T-helper 17 cell (primary cell): ENCODE measurements around the gene SNPH. TPM values are rescaled to one million over a fixed set of nuclear protein-coding genes. Genes with fewer than 3 reads are reported as not detected.

Experiments used
- ATAC-seq: fragments of 150-1000 bp; cut with Tn5 transposase; 2 replicates; pipeline ENCODE4 v1.10.0; 2021; ENCODE audit warnings: mild to moderate bottlenecking, moderate library complexity
- DNase-seq, 3 donors: peaks; one replicate each; pipeline versions ENCODE4 v3.0.0 to v3.0.0-alpha.2; 2020 to 2021
- H3K9me3 ChIP-seq: one replicate; pipeline ENCODE4 v1.7.0; 2013; ENCODE audit warnings: low read length, mild to moderate bottlenecking; ENCODE audit not compliant: control insufficient read depth, poor library complexity, severe bottlenecking
- H3K27ac Mint-ChIP-seq: one replicate; pipeline ENCODE4 v1.8.0; 2022; ENCODE audit warnings: mild to moderate bottlenecking, moderate library complexity, mixed read lengths
- H3K27me3 Mint-ChIP-seq: one replicate; pipeline ENCODE4 v1.8.0; 2022; ENCODE audit warnings: mixed read lengths
- H3K36me3 Mint-ChIP-seq: one replicate; pipeline ENCODE4 v1.8.0; 2022; ENCODE audit warnings: low read depth, mixed read lengths
- H3K4me1 Mint-ChIP-seq: one replicate; pipeline ENCODE4 v1.8.0; 2022; ENCODE audit warnings: mild to moderate bottlenecking, mixed read lengths
- H3K4me3 Mint-ChIP-seq: one replicate; pipeline ENCODE4 v1.8.0; 2022; ENCODE audit warnings: mild to moderate bottlenecking, moderate library complexity, mixed read lengths
- total RNA-seq, 4 donors: library from RNA in 2 of 4; stranded (reverse) in 2 of 4; gene quantifications; one replicate each; pipeline ENCODE4 v1.2.3 and lab custom pipeline; 2022 to 2026

Gene SNPH
- total RNA-seq, 2 donors from 2014 or later = 6.7 to 9.4 TPM

- H3K27ac Mint-ChIP-seq = peak overlapping the region; percentile 39
Observed at GRCh38 chr20:1308702-1309095, 42.6 kb downstream of the SNPH start.

DNA sequence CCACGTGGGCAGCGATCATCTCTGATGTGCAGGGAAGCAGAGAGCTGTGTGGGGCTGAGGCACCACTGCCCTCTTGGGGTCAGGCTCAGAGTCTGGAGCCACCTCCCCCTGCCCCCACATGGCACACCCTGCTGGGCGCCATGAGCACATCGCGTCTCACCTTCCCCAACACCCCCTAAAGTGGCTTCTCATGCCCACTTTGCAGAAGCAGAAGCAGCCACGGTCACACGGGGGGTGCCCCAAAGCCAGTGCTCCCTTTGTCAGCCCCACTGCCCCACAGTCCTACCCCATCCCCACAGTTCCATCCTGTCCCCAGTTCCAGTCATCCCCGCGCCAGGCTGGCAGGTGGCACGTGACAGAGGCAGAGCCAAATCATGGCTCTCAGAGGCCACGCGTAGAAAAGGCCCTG is 43.3 kb downstream of the SNPH start:
- H3K36me3 Mint-ChIP-seq = peaks cover 6% of the 10 kb centered on the region
- peaks cover 4% of the 10 kb centered on the region for H3K4me1 Mint-ChIP-seq
- ATAC-seq (no peak), DNase-seq (no peak)
- H3K27me3 Mint-ChIP-seq = no peaks in the 10 kb centered on the region
- no peaks in the 10 kb centered on the region for H3K9me3 ChIP-seq
- H3K27ac Mint-ChIP-seq = no peak overlapping the region
- no peak overlapping the region for H3K4me3 Mint-ChIP-seq

More at GRCh38 chr20:1308702-1309095, 42.6 kb downstream of the SNPH start:
- Mint-ChIP-seq H3K36me3 (peaks cover 6% of the 10 kb centered on the region), H3K4me3 (no peak overlapping the region), H3K27me3 (no peaks in the 10 kb centered on the region), H3K4me1 (peaks cover 3% of the 10 kb centered on the region)
- no peak for ATAC-seq
- no peak for DNase-seq
- no peaks in the 10 kb centered on the region for H3K9me3 ChIP-seq

- DNase-seq (no peak), ATAC-seq (no peak)
- Mint-ChIP-seq H3K27me3 (no peaks in the 10 kb centered on the region), H3K36me3 (peaks cover 3% of the 10 kb centered on the region), H3K4me1 (peaks cover 4% of the 10 kb centered on the region), H3K27ac (no peak overlapping the region), H3K4me3 (no peak overlapping the region)
- no peaks in the 10 kb centered on the region for H3K9me3 ChIP-seq
Observed at GRCh38 chr20:1310071-1310470, 44.0 kb downstream of the SNPH start.

GRCh38 chr20:1310506-1311190 is 44.6 kb downstream of the SNPH start:
- ATAC-seq (no peak), DNase-seq (no peak)
- no peaks in the 10 kb centered on the region for H3K9me3 ChIP-seq
- H3K4me1 Mint-ChIP-seq = peaks cover 4% of the 10 kb centered on the region
- H3K36me3 Mint-ChIP-seq = no peaks in the 10 kb centered on the region
- H3K4me3 Mint-ChIP-seq = no peak overlapping the region
- no peaks in the 10 kb centered on the region for H3K27me3 Mint-ChIP-seq
- H3K27ac Mint-ChIP-seq = no peak overlapping the region

DNA sequence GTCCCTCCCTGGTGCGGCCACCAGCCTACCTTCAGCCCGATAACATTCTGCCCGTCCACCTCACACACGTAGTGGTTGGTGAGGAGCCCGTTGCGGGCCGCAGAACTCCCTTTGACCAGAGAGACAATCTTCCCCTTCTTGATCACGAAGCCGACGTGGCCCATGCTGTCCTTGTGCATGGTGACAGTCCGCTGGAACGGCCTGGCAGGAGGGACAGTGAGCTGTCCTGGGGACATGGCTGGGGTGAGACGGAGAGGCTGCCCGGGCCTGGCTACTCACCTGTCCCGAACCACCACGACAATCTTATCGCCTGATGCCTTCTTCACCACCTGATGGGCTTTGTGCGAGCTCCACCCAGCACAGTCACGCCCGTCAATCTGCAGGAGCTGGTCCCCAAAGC is 46.2 kb downstream of the SNPH start:
- Mint-ChIP-seq H3K4me1 (peaks cover 4% of the 10 kb centered on the region), H3K27me3 (no peaks in the 10 kb centered on the region), H3K4me3 (no peak overlapping the region), H3K27ac (no peak overlapping the region), H3K36me3 (no peaks in the 10 kb centered on the region)
- DNase-seq = no peak
- no peaks in the 10 kb centered on the region for H3K9me3 ChIP-seq
- ATAC-seq = no peak

- DNase-seq = no peak
- no peaks in the 10 kb centered on the region for H3K27me3 Mint-ChIP-seq
- no peaks in the 10 kb centered on the region for H3K36me3 Mint-ChIP-seq
- H3K4me3 Mint-ChIP-seq = no peak overlapping the region
- no peak overlapping the region for H3K27ac Mint-ChIP-seq
- H3K9me3 ChIP-seq = no peaks in the 10 kb centered on the region
- ATAC-seq = no peak
- peaks cover 4% of the 10 kb centered on the region for H3K4me1 Mint-ChIP-seq
Observed at GRCh38 chr20:1312904-1313235, 46.8 kb downstream of the SNPH start.

DNA sequence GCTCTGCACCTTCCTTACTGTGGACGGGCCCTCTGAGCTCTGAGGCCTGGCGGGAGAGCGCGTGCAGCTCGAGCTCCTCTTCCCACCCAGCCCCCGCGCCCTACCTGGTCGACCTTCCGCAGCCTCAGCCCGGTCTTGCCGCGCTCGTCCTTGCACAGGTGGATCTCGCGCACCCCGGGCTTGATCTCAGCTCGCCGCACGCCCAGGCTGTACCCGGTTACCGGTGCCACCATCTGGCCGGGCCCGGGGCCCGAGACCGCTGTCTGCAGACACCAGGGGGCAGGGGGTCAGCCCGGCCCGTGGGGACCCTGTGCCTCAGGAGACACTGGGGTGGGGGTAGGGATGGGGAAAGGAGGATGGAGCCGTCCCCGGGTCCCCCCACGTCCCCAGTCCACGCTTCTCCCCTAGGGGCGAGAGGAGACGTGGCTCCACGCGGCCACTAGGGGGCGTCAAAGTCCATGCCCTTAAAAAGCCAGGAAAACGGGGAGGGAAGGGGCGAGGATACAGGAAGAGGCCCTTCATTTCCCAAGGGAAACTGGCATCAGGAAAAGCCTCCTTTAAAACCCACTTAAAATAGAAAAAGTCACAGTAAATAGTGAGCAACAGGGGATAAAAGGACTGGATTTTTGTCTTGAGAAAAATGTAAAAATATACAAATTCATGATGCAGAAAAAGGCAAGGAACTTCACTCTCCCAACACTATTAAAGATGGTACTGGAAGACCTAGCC is 47.3 kb downstream of the SNPH start:
- no peaks in the 10 kb centered on the region for H3K9me3 ChIP-seq
- DNase-seq (peak; percentile 55 to 65 (median 61)), ATAC-seq (peak; percentile 81)
- H3K4me3 Mint-ChIP-seq = no peak overlapping the region
- peaks cover 4% of the 10 kb centered on the region for H3K4me1 Mint-ChIP-seq
- H3K27ac Mint-ChIP-seq = peak overlapping the region; percentile 67
- H3K36me3 Mint-ChIP-seq = no peaks in the 10 kb centered on the region
- no peaks in the 10 kb centered on the region for H3K27me3 Mint-ChIP-seq

GRCh38 chr20:1315804-1316203 is 49.7 kb downstream of the SNPH start:
- ATAC-seq = no peak
- no peak overlapping the region for H3K4me3 Mint-ChIP-seq
- no peaks in the 10 kb centered on the region for H3K27me3 Mint-ChIP-seq
- H3K4me1 Mint-ChIP-seq = peaks cover 4% of the 10 kb centered on the region
- no peak for DNase-seq
- no peak overlapping the region for H3K27ac Mint-ChIP-seq
- no peaks in the 10 kb centered on the region for H3K9me3 ChIP-seq
- H3K36me3 Mint-ChIP-seq = no peaks in the 10 kb centered on the region

DNA sequence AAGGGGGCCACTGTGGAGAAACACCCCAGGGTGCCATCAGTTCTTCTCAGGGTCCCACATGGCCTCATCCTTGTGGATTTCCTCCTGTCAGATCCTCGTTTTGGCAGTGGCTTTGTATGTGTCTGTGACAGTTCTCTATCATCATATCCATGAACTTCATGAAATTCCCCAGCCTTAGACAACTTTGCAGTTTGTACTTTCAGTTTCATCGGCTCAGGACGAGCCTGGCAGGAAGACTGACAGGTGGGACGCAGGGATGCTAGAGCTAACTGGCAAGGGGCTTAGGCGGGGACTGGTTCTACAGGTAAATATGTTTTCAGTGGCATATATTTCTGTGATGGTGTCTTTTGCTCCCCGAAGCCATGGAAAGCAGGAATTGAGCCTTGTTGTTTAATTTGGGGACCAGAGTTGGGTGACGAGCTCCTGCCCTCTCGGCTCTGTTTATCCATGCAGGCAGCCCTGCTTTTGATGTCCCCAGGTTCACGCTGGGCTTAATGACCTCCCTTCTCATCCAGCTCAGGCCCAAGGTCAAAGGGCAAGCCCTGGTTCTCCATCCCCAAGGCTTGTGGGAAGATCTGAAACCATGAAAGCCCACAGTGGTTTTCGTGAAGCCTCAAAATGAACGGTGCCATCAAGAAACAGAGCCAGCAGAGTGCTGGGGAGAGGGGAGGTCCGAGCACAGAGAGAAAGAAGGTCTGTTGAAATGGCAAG is 51.6 kb downstream of the SNPH start:
- Mint-ChIP-seq H3K27ac (peak overlapping the region; percentile 87), H3K36me3 (peaks cover 3% of the 10 kb centered on the region), H3K27me3 (no peaks in the 10 kb centered on the region), H3K4me3 (peak overlapping the region; percentile 59), H3K4me1 (peaks cover 7% of the 10 kb centered on the region)
- ATAC-seq (no peak), DNase-seq (no peak)
- H3K9me3 ChIP-seq = no peaks in the 10 kb centered on the region

GRCh38 chr20:1319051-1319450 is 53.0 kb downstream of the SNPH start:
- DNase-seq = no peak
- Mint-ChIP-seq H3K4me3 (no peak overlapping the region), H3K27ac (peak overlapping the region; percentile 65), H3K4me1 (peaks cover 3% of the 10 kb centered on the region), H3K27me3 (no peaks in the 10 kb centered on the region), H3K36me3 (peaks cover 3% of the 10 kb centered on the region)
- no peak for ATAC-seq
- H3K9me3 ChIP-seq = no peaks in the 10 kb centered on the region

- Mint-ChIP-seq H3K27me3 (no peaks in the 10 kb centered on the region), H3K27ac (peak overlapping the region; percentile 65), H3K4me3 (no peak overlapping the region), H3K36me3 (peaks cover 3% of the 10 kb centered on the region), H3K4me1 (peaks cover 3% of the 10 kb centered on the region)
- ATAC-seq (no peak), DNase-seq (no peak)
- H3K9me3 ChIP-seq = no peaks in the 10 kb centered on the region
Observed at GRCh38 chr20:1319462-1319861, 53.4 kb downstream of the SNPH start.

DNA sequence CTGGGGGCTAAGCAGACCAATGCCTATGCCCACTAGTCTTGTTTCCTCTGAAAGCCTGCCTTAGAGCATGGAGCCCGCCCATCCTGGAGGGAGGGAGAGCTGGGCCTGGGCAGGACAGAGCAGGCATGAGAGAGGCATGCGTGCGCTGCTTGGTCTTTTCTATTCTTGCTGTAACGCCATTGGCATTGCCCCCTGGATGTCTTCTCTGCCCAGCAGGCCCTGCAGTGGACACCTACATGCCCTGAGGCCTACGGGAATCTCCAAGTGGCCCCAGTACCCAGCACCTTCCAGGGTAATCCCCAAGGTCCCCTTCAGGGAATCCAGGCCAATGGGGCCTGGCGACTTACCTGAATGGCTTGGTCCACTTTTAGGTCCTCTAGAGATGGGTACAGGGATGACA is 53.9 kb downstream of the SNPH start:
- ATAC-seq (no peak), DNase-seq (no peak)
- Mint-ChIP-seq H3K4me3 (no peak overlapping the region), H3K4me1 (peaks cover 3% of the 10 kb centered on the region), H3K27me3 (no peaks in the 10 kb centered on the region), H3K27ac (peak overlapping the region; percentile 65), H3K36me3 (peaks cover 3% of the 10 kb centered on the region)
- H3K9me3 ChIP-seq = no peaks in the 10 kb centered on the region

DNA sequence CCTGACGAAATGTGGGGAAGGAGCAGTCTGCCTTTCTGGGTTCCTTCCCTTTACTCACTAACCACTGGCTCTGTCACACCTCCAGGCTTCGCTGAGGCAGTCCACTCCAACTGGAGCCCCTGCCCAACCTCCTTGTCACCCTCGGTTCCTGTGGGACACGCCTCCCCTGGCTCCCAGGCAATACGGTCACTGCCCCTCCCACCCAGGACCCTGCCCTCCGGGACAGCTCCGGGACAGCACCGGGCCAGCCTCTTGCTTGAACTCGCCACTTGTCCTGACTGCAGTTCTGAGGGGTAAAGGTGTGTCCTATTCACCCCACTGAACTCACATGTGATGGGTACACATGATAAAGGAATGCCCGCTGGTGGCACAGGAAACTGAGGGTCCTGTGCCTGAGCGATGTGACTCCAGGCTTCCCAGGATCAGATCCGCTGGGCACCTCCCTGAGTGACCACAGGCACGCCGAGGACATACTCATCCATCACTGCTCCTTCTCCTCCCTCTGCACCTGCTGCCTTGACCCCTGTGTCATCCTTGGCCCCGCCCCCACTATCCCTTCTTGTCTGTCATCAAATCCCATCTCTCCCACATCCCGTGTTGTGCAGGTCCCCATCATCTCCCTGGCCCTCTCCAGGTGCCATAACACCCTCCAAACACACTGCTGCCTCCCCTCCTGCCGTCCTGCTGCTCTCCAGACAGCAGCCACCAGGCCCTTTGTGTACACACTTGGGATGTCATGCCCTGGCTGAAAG is 55.0 kb downstream of the SNPH start:
- Mint-ChIP-seq H3K27ac (no peak overlapping the region), H3K4me1 (peaks cover 3% of the 10 kb centered on the region), H3K27me3 (no peaks in the 10 kb centered on the region), H3K36me3 (peaks cover 3% of the 10 kb centered on the region), H3K4me3 (no peak overlapping the region)
- DNase-seq = no peak
- no peaks in the 10 kb centered on the region for H3K9me3 ChIP-seq
- no peak for ATAC-seq
